Liver (tissue), 9 donors: ENCODE results near the gene EZR. TPM values are rescaled to one million over a fixed set of nuclear protein-coding genes. Genes with fewer than 3 reads are reported as not detected.

Source experiments
- DNase-seq: peaks from one replicate; pipeline ENCODE4 v3.0.0-alpha.2; 2017; ENCODE audit warnings: low spot score
- H3K27ac ChIP-seq, 2 donors: one replicate each; pipeline ENCODE4 v1.7.0; 2013; ENCODE audit warnings: inconsistent platforms in 2 of 2, low read length in 2 of 2, control low read depth in 1 of 2, low read depth in 1 of 2, mild to moderate bottlenecking in 1 of 2
- H3K27me3 ChIP-seq, 4 donors: one replicate each; pipeline versions ENCODE4 v1.6.1 to v1.7.0; 2013; ENCODE audit warnings: low read length in 3 of 4, inconsistent platforms in 1 of 4, mild to moderate bottlenecking in 1 of 4, moderate library complexity in 1 of 4; ENCODE audit not compliant: control insufficient read depth in 4 of 4, insufficient read depth in 4 of 4
- H3K36me3 ChIP-seq, 4 donors: one replicate each; pipeline versions ENCODE4 v1.6.1 to v1.7.0; 2013; ENCODE audit warnings: low read length in 3 of 4, mild to moderate bottlenecking in 3 of 4, low read depth in 1 of 4, moderate library complexity in 1 of 4; ENCODE audit not compliant: control insufficient read depth in 4 of 4, insufficient read depth in 3 of 4
- H3K4me1 ChIP-seq, 4 donors: one replicate each; pipeline versions ENCODE4 v1.6.1 to v1.7.0; 2013; ENCODE audit warnings: low read length in 3 of 4, mild to moderate bottlenecking in 3 of 4, moderate library complexity in 1 of 4; ENCODE audit not compliant: control insufficient read depth in 4 of 4, insufficient read depth in 4 of 4
- H3K4me3 ChIP-seq, 3 donors: one replicate each; pipeline versions ENCODE4 v1.6.1 to v1.7.0; 2013; ENCODE audit warnings: low read length in 3 of 3, control low read depth in 1 of 3, low read depth in 1 of 3, mild to moderate bottlenecking in 1 of 3
- H3K9ac ChIP-seq, 2 donors: one replicate each; pipeline ENCODE4 v1.7.0; 2013; ENCODE audit warnings: low read length in 2 of 2, mild to moderate bottlenecking in 2 of 2, moderate library complexity in 2 of 2, control low read depth in 1 of 2, low read depth in 1 of 2
- H3K9me3 ChIP-seq, 4 donors: one replicate each; pipeline versions ENCODE4 v1.6.1 to v1.7.0; 2013; ENCODE audit warnings: low read length in 3 of 4; ENCODE audit not compliant: control insufficient read depth in 4 of 4
- ATF3 ChIP-seq: IDR thresholded peaks from 2 replicates; pipeline ENCODE4 v1.6.1; 2016; ENCODE audit warnings: antibody characterized with exemption
- CTCF ChIP-seq: fragments of 150-350 bp; IDR thresholded peaks from 2 replicates; pipeline ENCODE4 v1.5.1; 2017; ENCODE audit warnings: improper control_type of control experiment, low read depth, low read length; ENCODE audit not compliant: missing input control
- EGR1 ChIP-seq, 2 donors: IDR thresholded peaks; 2 replicates each; pipeline ENCODE4 v1.6.1; 2016 to 2018; ENCODE audit warnings: antibody characterized with exemption in 2 of 2, low read depth in 2 of 2
- FOXA1 ChIP-seq: IDR thresholded peaks from 2 replicates; pipeline ENCODE4 v1.6.1; 2016; ENCODE audit warnings: antibody characterized with exemption
- FOXA2 ChIP-seq: IDR thresholded peaks from 2 replicates; pipeline ENCODE4 v1.6.1; 2016; ENCODE audit warnings: antibody characterized with exemption
- GABPA ChIP-seq, 2 donors: IDR thresholded peaks in 1 of 2; conservative IDR thresholded peaks in 1 of 2; 2 replicates each; pipeline ENCODE4 v1.6.1; 2016; ENCODE audit warnings: antibody characterized with exemption in 2 of 2, mild to moderate bottlenecking in 1 of 2, moderate library complexity in 1 of 2
- HNF4A ChIP-seq, 2 donors: conservative IDR thresholded peaks; 2 replicates each; pipeline ENCODE4 v1.6.1; 2016; ENCODE audit warnings: antibody characterized with exemption in 2 of 2, mild to moderate bottlenecking in 2 of 2
- HNF4G ChIP-seq: IDR thresholded peaks from 2 replicates; pipeline ENCODE4 v1.6.1; 2016; ENCODE audit warnings: antibody characterized with exemption
- JUND ChIP-seq, 2 donors: IDR thresholded peaks; 2 replicates each; pipeline ENCODE4 v1.6.1; 2016; ENCODE audit warnings: antibody characterized with exemption in 2 of 2
- MAX ChIP-seq: IDR thresholded peaks from 2 replicates; pipeline ENCODE4 v1.6.1; 2016; ENCODE audit warnings: antibody characterized with exemption
- NR2F2 ChIP-seq: IDR thresholded peaks from 2 replicates; pipeline ENCODE4 v1.6.1; 2016; ENCODE audit warnings: antibody characterized with exemption
- RAD21 ChIP-seq, 2 donors: IDR thresholded peaks; 2 replicates each; pipeline ENCODE4 v1.6.1; 2016; ENCODE audit warnings: antibody characterized with exemption in 2 of 2, mild to moderate bottlenecking in 2 of 2
- REST ChIP-seq: IDR thresholded peaks from 2 replicates; pipeline ENCODE4 v1.6.1; 2016; ENCODE audit warnings: antibody characterized with exemption, mild to moderate bottlenecking
- RXRA ChIP-seq, 2 donors: IDR thresholded peaks; 2 replicates each; pipeline ENCODE4 v1.6.1; 2017 to 2018; ENCODE audit warnings: antibody characterized with exemption in 2 of 2, mild to moderate bottlenecking in 1 of 2
- TAF1 ChIP-seq: conservative IDR thresholded peaks from 2 replicates; pipeline ENCODE4 v1.6.1; 2016; ENCODE audit warnings: antibody characterized with exemption, mild to moderate bottlenecking
- YY1 ChIP-seq: IDR thresholded peaks from 2 replicates; pipeline ENCODE4 v1.6.1; 2016; ENCODE audit warnings: antibody characterized with exemption, mild to moderate bottlenecking
- ZBTB33 ChIP-seq: IDR thresholded peaks from 2 replicates; pipeline ENCODE4 v1.6.1; 2016; ENCODE audit warnings: antibody characterized with exemption
- WGBS: extraction: QIAGEN DNeasy Blood & Tissue Kit; methylation state at CpG from one replicate; pipeline ENCODE4 v1.1.7; 2013; 5-methylcytosine and 5-hydroxymethylcytosine counted together
- polyA plus RNA-seq, 2 donors: library from polyadenylated mRNA; stranded (reverse) in 1 of 2; unstranded in 1 of 2; fragments of 200-250 nt in 1 of 2; fragments of >200 nt in 1 of 2; fragmentation: Nextera tagmentation in 1 of 2; extraction: Ambion mirVana in 1 of 2; gene quantifications; one replicate each; pipeline versions ENCODE4 v1.2.1 to v1.2.3, GENCODE V29; 2013 to 2015
- total RNA-seq, 2 donors: library from RNA; depleted of rRNA; stranded (reverse); fragments of >200 nt; gene quantifications; one replicate each; pipeline ENCODE4 v1.2.3, GENCODE V29; 2014
- donor health status: healthy.
- donor health status: healthy.
- donor health status: healthy.
- donor health status: healthy.
- donor health status: healthy.

Gene EZR
- total and polyA plus RNA-seq, 4 donors: 22.0 to 35.4 (median 25.4) TPM

- 63% methylated on average over 13 of the region's 13 CpGs for WGBS
- Histone ChIP-seq H3K36me3 (no peaks in the 10 kb centered on the region), H3K4me1 (peaks cover 0 to 6% (median 0%) of the 10 kb centered on the region in 4 donors), H3K27me3 (no peaks in the 10 kb centered on the region), H3K27ac (no peak overlapping the region), H3K4me3 (no peak overlapping the region), H3K9me3 (no peaks in the 10 kb centered on the region), H3K9ac (no peak overlapping the region)
- TF ChIP-seq HNF4A (conservative IDR thresholded peaks at IDR 0.05) (no peak), YY1 (no peak), TAF1 (no peak), GABPA (IDR thresholded peaks at IDR 0.05 in 1 of 2, conservative IDR thresholded peaks at IDR 0.05 in 1 of 2) (no peak), ATF3 (no peak), CTCF (peak; percentile 40), RAD21 (IDR thresholded peaks at IDR 0.05) (peak; percentile 58 to 76), REST (no peak), FOXA1 (no peak), HNF4G (no peak), FOXA2 (no peak), MAX (no peak), JUND (IDR thresholded peaks at IDR 0.05) (no peak), ZBTB33 (no peak), NR2F2 (no peak), RXRA (IDR thresholded peaks at IDR 0.05) (no peak), EGR1 (IDR thresholded peaks at IDR 0.05; ENCODE audit: low read depth in 2 of 2) (no peak)
- no peak for DNase-seq
Observed at GRCh38 chr6:158718461-158719046, 100.6 kb downstream of the EZR start.
